Measurements from ENCODE around the gene MAGI2. TPM values are rescaled to one million over a fixed set of nuclear protein-coding genes. Genes with fewer than 3 reads are reported as not detected.
"Not testable (repeated sequence)": the region's sequence is repeated elsewhere in the genome, so short reads cannot be mapped to it uniquely, and the experiment has no call there.

Gene MAGI2
- polyA plus RNA-seq, 1 experiment: 0.81 TPM

- CTCF ChIA-PET: interaction anchor here (1.7 kb wide), 1 partner anchor 13 kb away, joined by 3 read pairs; no protein-coding TSS in a partner anchor
These were observed 362.9 kb downstream of the MAGI2 start for GRCh38 chr7:79090543-79090942.

GRCh38 chr7:79084423-79084822, 369.0 kb downstream of the MAGI2 start:
- DNase-seq (ENCODE audit: low read depth): no peak
- no peak for TF ChIP-seq CTCF (IDR thresholded peaks at IDR 0.05; ENCODE audit: insufficient read depth, low read depth, low read length)
- Histone ChIP-seq H3K27me3 (ENCODE audit: control insufficient read depth, insufficient read depth, low read length) (no peaks in the 10 kb centered on the region), H3K4me3 (ENCODE audit: low read depth, low read length) (no peak overlapping the region), H3K36me3 (ENCODE audit: control insufficient read depth, insufficient read depth, low read length) (no peaks in the 10 kb centered on the region)
- ChIA-PET CTCF (no interaction called here), POLR2A (no interaction called here)

More at GRCh38 chr7:79090543-79090942, 362.9 kb downstream of the MAGI2 start:
- TF ChIP-seq CTCF (IDR thresholded peaks at IDR 0.05; ENCODE audit: insufficient read depth, low read depth, low read length): no peak
- no peak overlapping the region for H3K4me3 ChIP-seq (ENCODE audit: low read depth, low read length)
- DNase-seq (ENCODE audit: low read depth): no peak
- POLR2A ChIA-PET: no interaction called here
- H3K27me3 ChIP-seq (ENCODE audit: control insufficient read depth, insufficient read depth, low read length): no peaks in the 10 kb centered on the region
- H3K36me3 ChIP-seq (ENCODE audit: control insufficient read depth, insufficient read depth, low read length): no peaks in the 10 kb centered on the region

- no peak for TF ChIP-seq CTCF (IDR thresholded peaks at IDR 0.05; ENCODE audit: insufficient read depth, low read depth, low read length)
- CTCF ChIA-PET: interaction anchor here (1.1 kb wide), 1 partner anchor 97 kb away, joined by 3 read pairs; no protein-coding TSS in a partner anchor
- POLR2A ChIA-PET: no interaction called here
- no peaks in the 10 kb centered on the region for H3K36me3 ChIP-seq (ENCODE audit: control insufficient read depth, insufficient read depth, low read length)
- no peak overlapping the region for H3K4me3 ChIP-seq (ENCODE audit: low read depth, low read length)
- DNase-seq (ENCODE audit: low read depth): no peak
- H3K27me3 ChIP-seq (ENCODE audit: control insufficient read depth, insufficient read depth, low read length): no peaks in the 10 kb centered on the region
These were observed 373.4 kb downstream of the MAGI2 start for GRCh38 chr7:79079919-79080554.

- no peak for TF ChIP-seq CTCF (IDR thresholded peaks at IDR 0.05; ENCODE audit: insufficient read depth, low read depth, low read length)
- CTCF ChIA-PET: interaction anchor here (0.8 to 1.7 kb wide), 3 partner anchors 12 to 139 kb away, joined by 3 to 8 read pairs (median 3); no protein-coding TSS in a partner anchor
- no peaks in the 10 kb centered on the region for H3K36me3 ChIP-seq (ENCODE audit: control insufficient read depth, insufficient read depth, low read length)
- POLR2A ChIA-PET: no interaction called here
- H3K27me3 ChIP-seq (ENCODE audit: control insufficient read depth, insufficient read depth, low read length): no peaks in the 10 kb centered on the region
- no peak for DNase-seq (ENCODE audit: low read depth)
- H3K4me3 ChIP-seq (ENCODE audit: low read depth, low read length): no peak overlapping the region
These were observed 375.2 kb downstream of the MAGI2 start for GRCh38 chr7:79078273-79078672.

- CTCF ChIA-PET: interaction anchor here (1.8 kb wide), 1 partner anchor 8 kb away, joined by 4 read pairs; no protein-coding TSS in a partner anchor
- POLR2A ChIA-PET; H3K27me3 ChIP-seq (ENCODE audit: control insufficient read depth, insufficient read depth, low read length); H3K4me3 ChIP-seq (ENCODE audit: low read depth, low read length); DNase-seq (ENCODE audit: low read depth); H3K36me3 ChIP-seq (ENCODE audit: control insufficient read depth, insufficient read depth, low read length): not testable (repeated sequence)
These were observed 382.3 kb downstream of the MAGI2 start for GRCh38 chr7:79071187-79071586.

Measured in BJ (cell line).